Muscle layer of duodenum (tissue), 2 donors: ENCODE measurements around the gene BEND5.

ENCODE experiments used
- H3K27ac ChIP-seq: one replicate; pipeline ENCODE4 v1.7.0; 2013; ENCODE audit warnings: mild to moderate bottlenecking, low read length
- H3K27me3 ChIP-seq: one replicate; pipeline ENCODE4 v1.7.0; 2013; ENCODE audit warnings: low read depth, mild to moderate bottlenecking, control low read depth, low read length
- H3K36me3 ChIP-seq, 2 donors: one replicate each; pipeline ENCODE4 v1.7.0; 2013; ENCODE audit warnings: low read length in 2 of 2, control low read depth in 1 of 2, mild to moderate bottlenecking in 1 of 2; ENCODE audit not compliant: insufficient read depth in 2 of 2, control insufficient read depth in 1 of 2
- H3K4me1 ChIP-seq, 2 donors: one replicate each; pipeline ENCODE4 v1.7.0; 2013; ENCODE audit warnings: low read length in 2 of 2, mild to moderate bottlenecking in 2 of 2, control low read depth in 1 of 2, moderate library complexity in 1 of 2; ENCODE audit not compliant: insufficient read depth in 2 of 2, control insufficient read depth in 1 of 2
- H3K4me3 ChIP-seq, 2 donors: one replicate each; pipeline ENCODE4 v1.7.0; 2013; ENCODE audit warnings: low read length in 2 of 2, low read depth in 1 of 2, mild to moderate bottlenecking in 1 of 2
- H3K9me3 ChIP-seq, 2 donors: one replicate each; pipeline ENCODE4 v1.7.0; 2013; ENCODE audit warnings: low read length in 2 of 2, control low read depth in 1 of 2, mild to moderate bottlenecking in 1 of 2; ENCODE audit not compliant: control insufficient read depth in 1 of 2
- donor health status: healthy.

BEND5 gene

DNA sequence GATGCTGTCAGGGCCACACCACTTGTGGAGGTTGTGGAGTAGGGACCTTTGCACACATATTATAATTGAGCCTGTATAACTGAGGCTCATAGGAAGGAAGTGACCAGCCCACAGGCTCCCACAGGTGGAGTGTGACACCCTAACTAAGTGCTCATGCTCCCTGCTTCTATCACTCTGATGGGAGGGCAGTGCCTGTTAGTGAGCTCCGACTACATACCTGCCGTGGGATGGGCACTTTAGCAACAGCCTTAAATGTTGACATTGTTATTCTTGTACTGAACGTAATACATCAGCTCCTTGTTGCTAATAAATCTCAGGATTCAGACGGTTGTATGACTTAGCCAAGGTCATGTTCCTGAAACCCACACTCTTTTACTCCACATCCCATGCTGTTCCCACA, 58.0 kb downstream of the BEND5 start:
- Histone ChIP-seq H3K27me3 (no peaks in the 10 kb centered on the region), H3K9me3 (no peaks in the 10 kb centered on the region), H3K27ac (no peak overlapping the region), H3K4me3 (no peak overlapping the region), H3K4me1 (no peaks in the 10 kb centered on the region), H3K36me3 (no peaks in the 10 kb centered on the region)

DNA sequence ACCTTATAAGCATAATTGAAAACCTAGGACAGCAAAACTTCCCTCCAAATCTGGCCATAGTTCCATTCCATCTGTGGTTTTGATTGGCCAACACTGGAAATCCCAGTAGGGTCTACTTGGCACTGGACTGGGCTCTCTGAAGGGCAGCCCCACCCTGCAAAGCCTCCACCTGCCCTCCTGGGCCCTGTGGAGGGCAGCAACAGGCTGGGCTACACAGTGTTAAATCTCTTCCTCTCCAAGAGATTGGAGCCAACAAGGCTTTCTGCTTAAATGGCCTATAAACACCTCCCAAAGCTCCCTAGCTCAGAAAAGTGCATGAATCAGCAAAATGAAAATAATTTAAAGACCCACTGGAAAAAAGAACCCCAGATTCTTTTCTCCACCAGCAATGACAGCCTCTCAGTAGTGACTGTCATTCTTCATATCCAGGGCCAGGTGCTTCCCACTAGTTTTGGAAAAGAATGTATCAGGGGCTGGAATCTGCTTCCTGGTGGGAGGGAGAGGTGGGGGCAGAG, 58.5 kb downstream of the BEND5 start:
- Histone ChIP-seq H3K4me1 (no peaks in the 10 kb centered on the region), H3K27ac (no peak overlapping the region), H3K36me3 (no peaks in the 10 kb centered on the region), H3K27me3 (no peaks in the 10 kb centered on the region), H3K9me3 (no peaks in the 10 kb centered on the region), H3K4me3 (no peak overlapping the region)

DNA sequence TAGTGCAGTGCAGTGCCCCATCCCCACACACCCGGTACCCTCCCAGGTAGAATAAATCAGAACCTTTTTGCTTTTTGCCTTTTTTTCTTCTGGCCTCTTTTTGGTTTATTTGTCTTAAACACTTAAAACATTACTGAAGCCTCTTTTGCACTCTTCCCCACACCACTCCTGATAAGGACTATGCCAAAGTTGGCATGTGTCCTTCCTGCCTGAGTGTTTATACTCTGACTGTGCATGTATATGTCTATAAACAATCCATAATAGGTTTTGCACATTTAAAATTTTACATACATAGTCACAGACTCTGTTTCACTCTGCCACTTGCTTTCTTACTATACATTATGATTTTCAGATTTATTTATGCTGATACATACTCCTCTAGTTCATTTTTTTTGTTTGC, 59.6 kb downstream of the BEND5 start:
- no peaks in the 10 kb centered on the region for H3K4me1 ChIP-seq
- no peaks in the 10 kb centered on the region for H3K36me3 ChIP-seq
- no peak overlapping the region for H3K4me3 ChIP-seq
- H3K9me3 ChIP-seq: no peaks in the 10 kb centered on the region
- H3K27ac ChIP-seq: no peak overlapping the region
- no peaks in the 10 kb centered on the region for H3K27me3 ChIP-seq

DNA sequence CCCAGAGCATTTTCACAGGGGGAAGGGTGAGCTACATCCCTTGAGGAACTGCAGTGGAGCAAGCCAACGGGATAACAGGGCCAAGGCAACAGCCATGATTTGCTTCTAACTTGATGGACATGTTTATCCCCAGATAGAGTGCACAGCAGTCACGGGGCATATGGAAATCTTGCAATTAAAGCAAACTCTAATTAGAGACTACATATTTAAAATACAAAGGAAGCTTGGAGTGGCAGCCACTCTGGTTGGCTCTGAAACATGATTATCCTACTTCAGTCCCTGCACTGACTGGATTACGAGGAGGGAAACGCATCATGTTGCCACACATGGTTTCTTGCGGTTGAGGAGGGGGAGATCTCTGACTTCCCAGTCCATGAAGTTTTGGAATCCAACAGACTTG, 60.8 kb downstream of the BEND5 start:
- H3K4me1 ChIP-seq: no peaks in the 10 kb centered on the region
- no peak overlapping the region for H3K4me3 ChIP-seq
- H3K27me3 ChIP-seq: no peaks in the 10 kb centered on the region

DNA sequence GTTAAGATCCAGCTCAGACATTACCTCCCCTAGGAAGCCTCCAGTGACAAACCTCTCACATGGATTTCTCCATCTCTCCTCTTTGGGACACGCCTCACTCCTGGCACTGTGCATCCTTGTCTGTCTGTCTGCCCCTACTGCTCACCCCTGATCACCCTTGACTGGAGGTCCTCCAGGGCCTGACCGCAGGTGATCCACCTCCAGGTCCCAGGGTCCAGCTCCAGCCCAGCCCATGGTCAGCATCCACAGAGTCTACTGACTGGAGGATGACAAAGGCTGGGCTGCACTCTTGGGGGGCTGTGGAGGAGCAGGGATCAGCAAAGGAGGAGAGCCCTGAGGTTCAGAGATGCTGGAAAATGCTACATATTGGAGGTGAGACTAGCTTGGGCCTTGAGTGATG, 65.8 kb downstream of the BEND5 start:
- no peaks in the 10 kb centered on the region for H3K4me1 ChIP-seq
- no peaks in the 10 kb centered on the region for H3K9me3 ChIP-seq
- H3K27me3 ChIP-seq: no peaks in the 10 kb centered on the region
- no peak overlapping the region for H3K4me3 ChIP-seq
- no peaks in the 10 kb centered on the region for H3K36me3 ChIP-seq
- no peak overlapping the region for H3K27ac ChIP-seq

More for the DNA sequence above, 60.8 kb downstream of the BEND5 start:
- no peaks in the 10 kb centered on the region for H3K9me3 ChIP-seq
- H3K27ac ChIP-seq: no peak overlapping the region
- no peaks in the 10 kb centered on the region for H3K36me3 ChIP-seq

DNA sequence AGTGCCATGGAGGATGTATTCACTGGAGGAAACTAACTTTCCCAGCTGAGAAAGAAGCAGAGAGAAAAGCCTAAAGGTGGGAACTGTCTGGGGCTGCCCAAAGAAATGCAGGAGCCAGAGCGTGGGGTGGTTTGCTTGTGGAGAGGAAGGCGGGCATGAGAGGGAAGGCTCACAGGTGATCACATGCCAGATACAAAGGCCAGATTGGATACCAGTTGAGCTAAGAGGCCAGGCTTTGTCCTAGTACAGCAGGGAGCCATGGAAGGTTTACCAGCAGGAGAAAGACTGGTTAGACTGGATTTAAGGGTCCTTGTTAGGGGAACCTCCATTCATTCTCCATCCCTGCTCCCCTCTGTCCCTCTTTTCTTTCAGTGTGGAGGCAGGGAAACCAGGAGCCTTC, 66.4 kb downstream of the BEND5 start:
- Histone ChIP-seq H3K4me1 (no peaks in the 10 kb centered on the region), H3K27ac (no peak overlapping the region), H3K36me3 (no peaks in the 10 kb centered on the region), H3K9me3 (no peaks in the 10 kb centered on the region), H3K27me3 (no peaks in the 10 kb centered on the region), H3K4me3 (no peak overlapping the region)

DNA sequence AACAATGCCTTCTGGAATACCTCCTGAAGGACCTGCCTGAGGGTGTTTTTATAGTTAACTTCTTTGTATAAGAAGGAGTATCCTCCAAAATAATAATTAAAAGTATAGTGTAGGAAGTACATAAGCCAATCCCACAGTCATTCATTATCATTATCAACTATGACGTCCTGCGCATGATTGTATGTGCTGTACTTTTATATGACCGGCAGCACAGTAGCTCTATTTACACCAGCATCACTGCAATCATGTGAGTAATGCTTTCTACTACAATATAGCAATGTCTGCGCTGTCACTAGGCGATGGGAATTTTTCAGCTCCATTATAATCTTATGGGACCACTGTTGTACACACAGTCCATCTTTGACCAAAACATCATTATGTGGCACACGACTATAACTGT, 72.0 kb downstream of the BEND5 start:
- no peak overlapping the region for H3K4me3 ChIP-seq
- H3K9me3 ChIP-seq: no peaks in the 10 kb centered on the region
- no peaks in the 10 kb centered on the region for H3K27me3 ChIP-seq
- no peak overlapping the region for H3K27ac ChIP-seq
- no peaks in the 10 kb centered on the region for H3K36me3 ChIP-seq
- H3K4me1 ChIP-seq: no peaks in the 10 kb centered on the region

DNA sequence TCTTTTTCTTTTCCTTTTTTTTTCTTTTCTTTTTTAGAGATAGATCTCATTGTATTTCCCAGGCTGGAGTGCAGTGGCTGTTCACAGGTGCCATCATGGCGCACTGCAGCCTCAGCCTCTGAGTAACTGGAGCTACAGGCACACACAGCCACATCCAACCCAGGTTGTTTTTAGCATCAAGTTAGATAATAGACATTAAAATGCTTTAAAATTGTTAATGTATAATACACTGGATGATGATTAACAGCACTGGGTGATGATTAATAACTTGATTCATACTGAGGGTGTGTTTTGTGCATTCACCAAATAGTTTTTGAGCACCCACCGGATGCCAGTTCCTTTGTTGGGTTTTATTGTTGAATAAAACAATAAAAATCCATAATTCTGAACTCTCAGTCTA, 75.2 kb downstream of the BEND5 start:
- H3K36me3 ChIP-seq: no peaks in the 10 kb centered on the region
- no peak overlapping the region for H3K27ac ChIP-seq
- no peaks in the 10 kb centered on the region for H3K4me1 ChIP-seq
- no peaks in the 10 kb centered on the region for H3K27me3 ChIP-seq
- no peak overlapping the region for H3K4me3 ChIP-seq
- H3K9me3 ChIP-seq: no peaks in the 10 kb centered on the region

DNA sequence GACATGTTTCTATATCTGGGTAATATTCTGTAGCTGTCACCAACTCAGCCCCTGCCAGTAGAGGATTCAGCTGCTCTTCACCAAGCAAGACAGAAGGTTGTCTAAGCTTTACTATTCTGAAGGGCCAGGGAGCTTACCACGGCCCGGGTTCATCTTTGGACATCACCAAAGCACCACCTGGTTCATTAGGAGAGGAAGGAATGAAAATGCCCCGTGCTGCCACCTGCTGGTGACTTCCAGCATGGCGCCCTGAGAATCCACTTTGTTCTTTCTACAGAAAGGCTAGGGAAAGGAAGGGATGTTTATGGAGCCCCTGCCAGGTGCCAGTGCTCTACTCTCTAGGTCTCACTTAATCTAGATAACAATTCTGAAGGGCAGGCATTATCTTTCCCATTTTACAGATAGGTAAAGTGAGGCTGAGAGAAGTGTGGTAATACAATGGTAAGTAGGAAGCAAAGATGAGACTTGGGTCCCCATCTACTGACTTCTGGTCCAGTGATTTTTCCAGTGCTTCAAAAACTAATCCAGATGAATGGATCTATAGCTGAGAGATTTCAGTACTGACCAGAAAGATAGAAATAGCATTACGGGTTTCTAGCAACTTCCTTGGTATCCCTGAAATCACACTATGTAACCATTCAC, 79.5 kb downstream of the BEND5 start:
- Histone ChIP-seq H3K36me3 (no peaks in the 10 kb centered on the region), H3K27me3 (no peaks in the 10 kb centered on the region), H3K4me1 (no peaks in the 10 kb centered on the region), H3K27ac (no peak overlapping the region), H3K4me3 (no peak overlapping the region), H3K9me3 (no peaks in the 10 kb centered on the region)

DNA sequence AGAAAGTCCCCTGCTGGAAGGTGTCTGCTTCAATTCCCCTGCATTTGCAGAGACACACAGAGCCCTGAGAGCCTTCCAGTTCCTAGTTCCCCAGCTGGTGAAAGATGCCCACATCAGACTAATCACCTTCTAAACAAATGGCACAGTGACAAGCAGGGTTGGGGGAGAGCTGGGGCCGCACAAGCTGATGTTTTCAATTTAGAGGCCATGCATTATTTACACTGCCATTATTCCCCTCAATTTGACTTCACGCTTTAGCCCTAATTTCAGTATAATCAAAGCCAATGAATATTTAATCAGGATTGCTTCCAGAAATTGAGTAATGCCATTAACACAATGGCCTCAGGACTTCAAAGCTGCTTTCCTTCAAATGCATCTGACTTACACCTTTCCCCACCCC, 81.5 kb downstream of the BEND5 start:
- H3K9me3 ChIP-seq: no peaks in the 10 kb centered on the region
- no peaks in the 10 kb centered on the region for H3K4me1 ChIP-seq
- H3K36me3 ChIP-seq: no peaks in the 10 kb centered on the region
- no peaks in the 10 kb centered on the region for H3K27me3 ChIP-seq
- no peak overlapping the region for H3K4me3 ChIP-seq
- H3K27ac ChIP-seq: no peak overlapping the region

DNA sequence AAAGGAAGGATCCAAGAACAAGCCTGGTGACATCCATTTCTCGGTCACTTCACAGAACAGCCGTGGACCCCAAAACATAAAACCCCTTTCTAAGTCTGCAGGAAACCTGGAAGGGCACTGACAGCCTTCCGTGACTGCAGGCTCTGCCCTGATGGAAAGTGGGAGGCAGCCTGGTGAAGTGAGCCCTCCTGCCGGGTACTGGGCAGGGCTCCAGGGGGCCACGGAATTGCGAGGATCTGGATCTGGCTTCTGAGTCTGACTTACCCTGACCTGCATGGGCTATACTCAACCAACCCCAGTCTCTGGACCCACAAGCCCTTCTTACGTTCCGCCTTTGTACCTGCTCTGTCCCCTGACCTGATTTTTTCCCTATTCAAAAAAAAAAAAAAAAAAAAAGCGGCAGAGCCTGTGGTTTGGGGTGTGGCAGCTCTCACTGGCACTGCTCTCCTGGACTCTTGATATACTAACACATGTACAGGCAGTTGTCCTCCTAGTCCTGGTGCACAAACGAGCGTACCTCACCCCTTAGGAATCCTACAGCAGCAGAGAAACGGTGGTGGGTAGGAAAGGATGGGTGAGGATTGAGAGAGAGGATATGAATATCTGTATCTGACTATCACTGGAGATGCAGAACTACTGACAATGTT, 82.9 kb downstream of the BEND5 start:
- no peaks in the 10 kb centered on the region for H3K36me3 ChIP-seq
- no peaks in the 10 kb centered on the region for H3K9me3 ChIP-seq
- no peaks in the 10 kb centered on the region for H3K27me3 ChIP-seq
- no peak overlapping the region for H3K27ac ChIP-seq
- no peak overlapping the region for H3K4me3 ChIP-seq
- no peaks in the 10 kb centered on the region for H3K4me1 ChIP-seq

DNA sequence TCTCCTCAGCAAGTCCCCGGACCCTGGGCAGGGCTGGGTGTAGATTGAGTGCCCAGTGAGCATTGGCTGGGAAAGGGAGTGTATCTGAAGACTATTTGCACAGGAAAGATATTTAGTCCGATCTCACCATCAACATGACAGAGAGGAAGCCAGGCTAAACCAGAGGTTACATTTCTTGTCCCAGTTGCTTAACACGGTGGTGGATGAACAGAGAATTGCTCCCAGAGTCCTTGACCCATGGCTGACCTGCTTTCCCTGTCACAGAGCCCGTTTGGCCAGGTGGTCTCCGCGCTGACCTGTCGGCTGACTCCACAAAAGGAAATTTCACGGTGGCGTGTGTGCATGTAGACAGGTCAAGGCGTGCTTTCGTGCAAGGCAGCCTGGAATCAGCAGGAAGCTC, 83.5 kb downstream of the BEND5 start:
- H3K9me3 ChIP-seq: no peaks in the 10 kb centered on the region
- no peaks in the 10 kb centered on the region for H3K27me3 ChIP-seq
- H3K27ac ChIP-seq: no peak overlapping the region
- no peaks in the 10 kb centered on the region for H3K4me1 ChIP-seq
- no peaks in the 10 kb centered on the region for H3K36me3 ChIP-seq
- no peak overlapping the region for H3K4me3 ChIP-seq
